Measurements from ENCODE around the gene COPB1. TPM values are rescaled to one million over a fixed set of nuclear protein-coding genes. Genes with fewer than 3 reads are reported as not detected.

COPB1 gene
- total RNA-seq, 3 donors from 2014 or later = 95.2 to 139 (median 115) TPM

DNA sequence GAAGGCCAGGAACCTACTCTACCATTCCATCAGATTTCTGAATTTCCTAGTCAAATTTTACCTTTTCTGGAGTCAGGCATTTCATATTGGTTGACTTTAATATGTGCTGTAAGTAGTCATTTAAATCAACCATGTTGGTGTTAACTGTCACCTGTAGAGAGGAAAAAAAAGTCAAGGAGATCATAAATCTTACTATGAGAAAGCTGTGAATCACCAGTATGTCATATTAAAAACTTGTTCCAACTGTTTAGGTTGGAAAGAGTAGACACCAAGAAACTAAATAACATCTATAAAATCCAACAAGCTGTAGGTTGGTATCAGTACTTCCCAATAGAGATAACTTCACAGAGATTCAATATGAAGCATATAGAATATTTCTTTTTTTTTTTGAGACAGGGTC lies 39.5 kb downstream of the COPB1 start:
- no peaks in the 10 kb centered on the region for H3K4me1 ChIP-seq
- H3K27ac ChIP-seq = no peak overlapping the region
- no peaks in the 10 kb centered on the region for H3K27me3 ChIP-seq
- no peak overlapping the region for H3K4me3 ChIP-seq
- DNase-seq (ENCODE audit: low spot score in 2 of 2) = no peak
- no peak for TF ChIP-seq POLR2AphosphoS5 (IDR thresholded peaks at IDR 0.05)
- TF ChIP-seq, protein P1, sequence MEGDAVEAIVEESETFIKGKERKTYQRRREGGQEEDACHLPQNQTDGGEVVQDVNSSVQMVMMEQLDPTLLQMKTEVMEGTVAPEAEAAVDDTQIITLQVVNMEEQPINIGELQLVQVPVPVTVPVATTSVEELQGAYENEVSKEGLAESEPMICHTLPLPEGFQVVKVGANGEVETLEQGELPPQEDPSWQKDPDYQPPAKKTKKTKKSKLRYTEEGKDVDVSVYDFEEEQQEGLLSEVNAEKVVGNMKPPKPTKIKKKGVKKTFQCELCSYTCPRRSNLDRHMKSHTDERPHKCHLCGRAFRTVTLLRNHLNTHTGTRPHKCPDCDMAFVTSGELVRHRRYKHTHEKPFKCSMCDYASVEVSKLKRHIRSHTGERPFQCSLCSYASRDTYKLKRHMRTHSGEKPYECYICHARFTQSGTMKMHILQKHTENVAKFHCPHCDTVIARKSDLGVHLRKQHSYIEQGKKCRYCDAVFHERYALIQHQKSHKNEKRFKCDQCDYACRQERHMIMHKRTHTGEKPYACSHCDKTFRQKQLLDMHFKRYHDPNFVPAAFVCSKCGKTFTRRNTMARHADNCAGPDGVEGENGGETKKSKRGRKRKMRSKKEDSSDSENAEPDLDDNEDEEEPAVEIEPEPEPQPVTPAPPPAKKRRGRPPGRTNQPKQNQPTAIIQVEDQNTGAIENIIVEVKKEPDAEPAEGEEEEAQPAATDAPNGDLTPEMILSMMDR (IDR thresholded peaks at IDR 0.05) = no peak
- no peak for TF ChIP-seq POLR2A (IDR thresholded peaks at IDR 0.05)
- intact Hi-C loops (cut with DNase I; ENCODE audit: low total_unique reads) = no loop called here
- no peaks in the 10 kb centered on the region for H3K9me3 ChIP-seq
- H3K36me3 ChIP-seq = peaks cover 25% of the 10 kb centered on the region

DNA sequence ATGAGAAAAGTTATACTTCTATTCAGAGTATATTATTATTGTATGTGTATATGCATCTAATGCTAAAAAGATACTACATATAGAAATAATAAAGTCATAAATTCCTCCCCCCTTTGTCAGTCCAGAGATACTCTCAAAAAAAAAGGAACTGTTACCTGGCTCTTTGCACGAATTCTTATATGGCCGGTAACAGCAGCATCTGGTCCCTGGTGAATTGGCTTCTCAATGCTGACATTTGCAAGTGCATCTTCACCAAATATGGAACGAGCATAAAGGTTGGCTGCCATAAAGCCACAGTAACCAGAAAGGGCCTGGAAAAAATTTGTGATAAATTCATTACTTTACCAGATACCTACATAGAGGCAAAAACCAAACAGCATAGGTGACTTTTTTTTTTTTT lies 41.2 kb downstream of the COPB1 start:
- no peaks in the 10 kb centered on the region for H3K27me3 ChIP-seq
- H3K9me3 ChIP-seq = no peaks in the 10 kb centered on the region
- H3K27ac ChIP-seq = no peak overlapping the region
- intact Hi-C loops (cut with DNase I; ENCODE audit: low total_unique reads) = no loop called here
- H3K4me3 ChIP-seq = no peak overlapping the region
- H3K36me3 ChIP-seq = peaks cover 18% of the 10 kb centered on the region
- TF ChIP-seq, protein P1 (IDR thresholded peaks at IDR 0.05) = no peak
- TF ChIP-seq POLR2AphosphoS5 (IDR thresholded peaks at IDR 0.05) (no peak), POLR2A (IDR thresholded peaks at IDR 0.05) (no peak)
- H3K4me1 ChIP-seq = no peaks in the 10 kb centered on the region
- no peak for DNase-seq (ENCODE audit: low spot score in 2 of 2)

DNA sequence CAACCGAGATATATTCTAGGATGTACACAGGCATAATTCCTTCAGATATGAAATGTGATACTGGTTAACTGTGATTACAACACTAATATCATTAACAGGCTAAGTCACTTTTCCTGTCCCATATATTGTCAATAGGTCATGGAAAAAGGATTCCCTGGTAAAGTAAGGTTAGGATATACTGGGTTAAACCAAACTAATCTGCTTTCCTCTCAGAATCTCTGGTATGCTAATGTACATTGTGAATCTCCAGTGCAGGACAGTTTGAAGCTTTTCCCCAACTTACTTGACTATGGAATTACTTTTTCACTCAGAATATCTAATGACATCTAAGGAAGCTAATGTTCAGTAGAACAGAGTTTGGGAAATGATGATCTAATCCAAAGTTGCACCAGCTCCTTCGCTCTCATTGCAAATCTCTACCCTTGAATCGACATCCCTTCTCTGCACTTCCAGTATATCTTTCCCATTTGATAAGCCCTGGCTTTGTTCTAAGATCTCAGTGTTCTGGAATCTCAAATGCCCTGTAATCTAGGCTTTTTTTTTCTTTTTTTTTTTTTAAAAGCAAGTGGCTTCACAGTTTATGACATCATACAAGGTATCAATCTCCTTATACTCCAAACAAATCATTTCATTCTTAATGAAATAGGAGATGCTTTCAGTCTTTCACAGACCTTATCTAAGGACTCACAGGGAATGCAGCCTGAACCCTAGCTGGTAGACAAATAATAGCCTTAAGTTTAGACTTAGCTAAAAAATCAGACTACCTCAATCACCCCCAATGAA lies 43.8 kb downstream of the COPB1 start:
- Histone ChIP-seq H3K4me3 (no peak overlapping the region), H3K4me1 (no peaks in the 10 kb centered on the region), H3K9me3 (no peaks in the 10 kb centered on the region), H3K27ac (no peak overlapping the region), H3K36me3 (peaks cover 3% of the 10 kb centered on the region), H3K27me3 (no peaks in the 10 kb centered on the region)
- intact Hi-C loops (cut with DNase I; ENCODE audit: low total_unique reads) = no loop called here
- DNase-seq (ENCODE audit: low spot score in 2 of 2) = no peak
- TF ChIP-seq POLR2A (IDR thresholded peaks at IDR 0.05) (no peak), POLR2AphosphoS5 (IDR thresholded peaks at IDR 0.05) (no peak)
- TF ChIP-seq, protein P1 (IDR thresholded peaks at IDR 0.05) = no peak

DNA sequence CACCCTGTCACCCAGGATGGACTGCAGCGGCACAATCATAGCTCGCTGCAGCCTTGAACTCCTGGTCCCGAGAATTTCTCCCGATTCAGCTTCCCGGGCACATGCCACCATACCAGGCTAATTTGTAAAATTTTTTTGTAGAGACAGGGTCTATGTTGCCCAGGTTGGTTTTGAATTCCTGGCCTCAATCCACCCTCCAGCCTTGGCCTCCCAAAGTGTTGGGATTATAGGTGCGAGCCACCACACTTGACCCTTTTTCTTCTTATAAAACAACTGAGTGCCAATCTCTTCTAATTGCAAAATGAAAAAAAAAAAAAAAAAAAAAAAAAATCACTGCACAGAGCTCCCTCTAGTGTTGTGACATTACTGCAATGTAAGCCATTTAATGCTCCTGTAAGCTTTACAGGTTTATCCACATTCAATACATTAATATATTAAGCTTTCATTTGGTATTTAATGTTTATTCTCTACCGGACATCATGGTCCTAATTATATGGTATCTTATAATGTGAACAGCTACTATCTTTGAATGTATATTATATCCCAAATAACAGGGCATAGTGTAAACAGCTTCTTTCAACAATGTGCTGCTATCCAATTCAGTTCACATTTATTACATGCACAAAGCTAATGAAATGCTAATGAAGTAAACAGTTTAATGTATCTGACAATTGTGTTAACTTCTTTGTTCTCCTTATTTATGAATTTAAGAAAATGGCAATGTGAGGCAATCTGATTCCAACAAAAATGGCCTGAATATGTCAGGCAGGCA lies 44.6 kb downstream of the COPB1 start:
- H3K27ac ChIP-seq = no peak overlapping the region
- no peaks in the 10 kb centered on the region for H3K27me3 ChIP-seq
- DNase-seq (ENCODE audit: low spot score in 2 of 2) = no peak
- intact Hi-C loops (cut with DNase I; ENCODE audit: low total_unique reads) = no loop called here
- H3K9me3 ChIP-seq = no peaks in the 10 kb centered on the region
- no peak overlapping the region for H3K4me3 ChIP-seq
- no peak for TF ChIP-seq POLR2AphosphoS5 (IDR thresholded peaks at IDR 0.05)
- TF ChIP-seq, protein P1 (IDR thresholded peaks at IDR 0.05) = peak in 2 of 3 donors; percentile 42 to 48
- H3K36me3 ChIP-seq = no peaks in the 10 kb centered on the region
- no peaks in the 10 kb centered on the region for H3K4me1 ChIP-seq

- DNase-seq (ENCODE audit: low spot score in 2 of 2) = no peak
- Histone ChIP-seq H3K4me1 (no peaks in the 10 kb centered on the region), H3K27me3 (no peaks in the 10 kb centered on the region), H3K36me3 (no peaks in the 10 kb centered on the region), H3K9me3 (no peaks in the 10 kb centered on the region), H3K4me3 (no peak overlapping the region), H3K27ac (no peak overlapping the region)
- no peak for TF ChIP-seq POLR2AphosphoS5 (IDR thresholded peaks at IDR 0.05)
- TF ChIP-seq POLR2A (IDR thresholded peaks at IDR 0.05) = no peak
- TF ChIP-seq, protein P1 (IDR thresholded peaks at IDR 0.05) = no peak
- intact Hi-C loops (cut with DNase I; ENCODE audit: low total_unique reads) = no loop called here
Observed at GRCh38 chr11:14451825-14452224, 47.8 kb downstream of the COPB1 start.
